ENCODE results near the gene FIBCD1.
A peak's percentile ranks its signal among the peaks of the same experiment; 100 is the strongest.

The FIBCD1 gene

GRCh38 chr9:130880599-130881220 lies 58.3 kb downstream of the FIBCD1 start:
- Histone ChIP-seq H3K36me3 (ENCODE audit: control insufficient read depth in 5 of 5, insufficient read depth in 5 of 5, low read length in 5 of 5) (peaks cover 11 to 88% (median 77%) of the 10 kb centered on the region in 5 donors), H3K4me1 (ENCODE audit: control insufficient read depth in 5 of 5, insufficient read depth in 5 of 5, low read length in 5 of 5) (peaks cover 0 to 15% (median 4%) of the 10 kb centered on the region in 5 donors), H3K9me3 (ENCODE audit: control insufficient read depth in 5 of 5, low read length in 5 of 5) (no peaks in the 10 kb centered on the region), H3K27me3 (ENCODE audit: control insufficient read depth in 5 of 5, insufficient read depth in 4 of 5, low read length in 5 of 5) (no peaks in the 10 kb centered on the region), H3K4me3 (ENCODE audit: low read depth in 1 of 5, low read length in 5 of 5) (no peak overlapping the region), H3K9ac (ENCODE audit: low read length in 5 of 5) (no peak overlapping the region), H3K27ac (ENCODE audit: low read depth, low read length) (no peak overlapping the region)

- Histone ChIP-seq H3K9ac (ENCODE audit: low read length in 5 of 5) (no peak overlapping the region), H3K9me3 (ENCODE audit: control insufficient read depth in 5 of 5, low read length in 5 of 5) (no peaks in the 10 kb centered on the region), H3K27ac (ENCODE audit: low read depth, low read length) (no peak overlapping the region), H3K27me3 (ENCODE audit: control insufficient read depth in 5 of 5, insufficient read depth in 4 of 5, low read length in 5 of 5) (no peaks in the 10 kb centered on the region), H3K36me3 (ENCODE audit: control insufficient read depth in 5 of 5, insufficient read depth in 5 of 5, low read length in 5 of 5) (peaks cover 11 to 88% (median 76%) of the 10 kb centered on the region in 5 donors), H3K4me1 (ENCODE audit: control insufficient read depth in 5 of 5, insufficient read depth in 5 of 5, low read length in 5 of 5) (peaks cover 0 to 15% (median 4%) of the 10 kb centered on the region in 5 donors), H3K4me3 (ENCODE audit: low read depth in 1 of 5, low read length in 5 of 5) (no peak overlapping the region)
Observed at GRCh38 chr9:130879863-130880411, 59.1 kb downstream of the FIBCD1 start.

- no peaks in the 10 kb centered on the region for H3K27me3 ChIP-seq (ENCODE audit: control insufficient read depth in 5 of 5, insufficient read depth in 4 of 5, low read length in 5 of 5)
- H3K4me3 ChIP-seq (ENCODE audit: low read depth in 1 of 5, low read length in 5 of 5), result no peak overlapping the region
- no peak overlapping the region for H3K27ac ChIP-seq (ENCODE audit: low read depth, low read length)
- no peaks in the 10 kb centered on the region for H3K9me3 ChIP-seq (ENCODE audit: control insufficient read depth in 5 of 5, low read length in 5 of 5)
- H3K9ac ChIP-seq (ENCODE audit: low read length in 5 of 5), result no peak overlapping the region
- peaks cover 15 to 88% (median 76%) of the 10 kb centered on the region in 5 donors for H3K36me3 ChIP-seq (ENCODE audit: control insufficient read depth in 5 of 5, insufficient read depth in 5 of 5, low read length in 5 of 5)
- peaks cover 0 to 21% (median 7%) of the 10 kb centered on the region in 5 donors for H3K4me1 ChIP-seq (ENCODE audit: control insufficient read depth in 5 of 5, insufficient read depth in 5 of 5, low read length in 5 of 5)
Observed at GRCh38 chr9:130878295-130878694, 60.8 kb downstream of the FIBCD1 start.

- Histone ChIP-seq H3K4me1 (ENCODE audit: control insufficient read depth in 5 of 5, insufficient read depth in 5 of 5, low read length in 5 of 5) (peaks cover 0 to 31% (median 17%) of the 10 kb centered on the region in 5 donors), H3K9me3 (ENCODE audit: control insufficient read depth in 5 of 5, low read length in 5 of 5) (no peaks in the 10 kb centered on the region), H3K4me3 (ENCODE audit: low read depth in 1 of 5, low read length in 5 of 5) (no peak overlapping the region), H3K27ac (ENCODE audit: low read depth, low read length) (peak overlapping the region; percentile 69), H3K27me3 (ENCODE audit: control insufficient read depth in 5 of 5, insufficient read depth in 4 of 5, low read length in 5 of 5) (no peaks in the 10 kb centered on the region), H3K36me3 (ENCODE audit: control insufficient read depth in 5 of 5, insufficient read depth in 5 of 5, low read length in 5 of 5) (peaks cover 15 to 88% (median 80%) of the 10 kb centered on the region in 5 donors), H3K9ac (ENCODE audit: low read length in 5 of 5) (no peak overlapping the region)
Observed at GRCh38 chr9:130877300-130877699, 61.7 kb downstream of the FIBCD1 start.

GRCh38 chr9:130874783-130875182 lies 64.3 kb downstream of the FIBCD1 start:
- no peaks in the 10 kb centered on the region for H3K27me3 ChIP-seq (ENCODE audit: control insufficient read depth in 5 of 5, insufficient read depth in 4 of 5, low read length in 5 of 5)
- no peak overlapping the region for H3K27ac ChIP-seq (ENCODE audit: low read depth, low read length)
- no peak overlapping the region for H3K4me3 ChIP-seq (ENCODE audit: low read depth in 1 of 5, low read length in 5 of 5)
- peaks cover 0 to 32% (median 17%) of the 10 kb centered on the region in 5 donors for H3K4me1 ChIP-seq (ENCODE audit: control insufficient read depth in 5 of 5, insufficient read depth in 5 of 5, low read length in 5 of 5)
- no peak overlapping the region for H3K9ac ChIP-seq (ENCODE audit: low read length in 5 of 5)
- peaks cover 15 to 81% (median 69%) of the 10 kb centered on the region in 5 donors for H3K36me3 ChIP-seq (ENCODE audit: control insufficient read depth in 5 of 5, insufficient read depth in 5 of 5, low read length in 5 of 5)
- no peaks in the 10 kb centered on the region for H3K9me3 ChIP-seq (ENCODE audit: control insufficient read depth in 5 of 5, low read length in 5 of 5)

- H3K36me3 ChIP-seq (ENCODE audit: control insufficient read depth in 5 of 5, insufficient read depth in 5 of 5, low read length in 5 of 5), result peaks cover 7 to 77% (median 64%) of the 10 kb centered on the region in 5 donors
- H3K9ac ChIP-seq (ENCODE audit: low read length in 5 of 5), result no peak overlapping the region
- H3K4me1 ChIP-seq (ENCODE audit: control insufficient read depth in 5 of 5, insufficient read depth in 5 of 5, low read length in 5 of 5), result peaks cover 0 to 40% (median 22%) of the 10 kb centered on the region in 5 donors
- no peaks in the 10 kb centered on the region for H3K27me3 ChIP-seq (ENCODE audit: control insufficient read depth in 5 of 5, insufficient read depth in 4 of 5, low read length in 5 of 5)
- no peaks in the 10 kb centered on the region for H3K9me3 ChIP-seq (ENCODE audit: control insufficient read depth in 5 of 5, low read length in 5 of 5)
- H3K4me3 ChIP-seq (ENCODE audit: low read depth in 1 of 5, low read length in 5 of 5), result no peak overlapping the region
- no peak overlapping the region for H3K27ac ChIP-seq (ENCODE audit: low read depth, low read length)
Observed at GRCh38 chr9:130873966-130874365, 65.1 kb downstream of the FIBCD1 start.

GRCh38 chr9:130872912-130873503 lies 66.0 kb downstream of the FIBCD1 start:
- H3K9me3 ChIP-seq (ENCODE audit: control insufficient read depth in 5 of 5, low read length in 5 of 5), result no peaks in the 10 kb centered on the region
- H3K36me3 ChIP-seq (ENCODE audit: control insufficient read depth in 5 of 5, insufficient read depth in 5 of 5, low read length in 5 of 5), result peaks cover 4 to 68% (median 56%) of the 10 kb centered on the region in 5 donors
- H3K27me3 ChIP-seq (ENCODE audit: control insufficient read depth in 5 of 5, insufficient read depth in 4 of 5, low read length in 5 of 5), result no peaks in the 10 kb centered on the region
- H3K4me3 ChIP-seq (ENCODE audit: low read depth in 1 of 5, low read length in 5 of 5), result no peak overlapping the region
- peaks cover 0 to 36% (median 22%) of the 10 kb centered on the region in 5 donors for H3K4me1 ChIP-seq (ENCODE audit: control insufficient read depth in 5 of 5, insufficient read depth in 5 of 5, low read length in 5 of 5)
- no peak overlapping the region for H3K27ac ChIP-seq (ENCODE audit: low read depth, low read length)
- H3K9ac ChIP-seq (ENCODE audit: low read length in 5 of 5), result no peak overlapping the region

GRCh38 chr9:130872508-130872907 lies 66.5 kb downstream of the FIBCD1 start:
- Histone ChIP-seq H3K36me3 (ENCODE audit: control insufficient read depth in 5 of 5, insufficient read depth in 5 of 5, low read length in 5 of 5) (peaks cover 4 to 69% (median 56%) of the 10 kb centered on the region in 5 donors), H3K9me3 (ENCODE audit: control insufficient read depth in 5 of 5, low read length in 5 of 5) (no peaks in the 10 kb centered on the region), H3K4me1 (ENCODE audit: control insufficient read depth in 5 of 5, insufficient read depth in 5 of 5, low read length in 5 of 5) (peaks cover 0 to 35% (median 23%) of the 10 kb centered on the region in 5 donors), H3K27ac (ENCODE audit: low read depth, low read length) (no peak overlapping the region), H3K27me3 (ENCODE audit: control insufficient read depth in 5 of 5, insufficient read depth in 4 of 5, low read length in 5 of 5) (no peaks in the 10 kb centered on the region), H3K9ac (ENCODE audit: low read length in 5 of 5) (no peak overlapping the region), H3K4me3 (ENCODE audit: low read depth in 1 of 5, low read length in 5 of 5) (no peak overlapping the region)

GRCh38 chr9:130872093-130872492 lies 67.0 kb downstream of the FIBCD1 start:
- H3K27ac ChIP-seq (ENCODE audit: low read depth, low read length), result no peak overlapping the region
- no peak overlapping the region for H3K4me3 ChIP-seq (ENCODE audit: low read depth in 1 of 5, low read length in 5 of 5)
- no peaks in the 10 kb centered on the region for H3K27me3 ChIP-seq (ENCODE audit: control insufficient read depth in 5 of 5, insufficient read depth in 4 of 5, low read length in 5 of 5)
- peaks cover 4 to 73% (median 55%) of the 10 kb centered on the region in 5 donors for H3K36me3 ChIP-seq (ENCODE audit: control insufficient read depth in 5 of 5, insufficient read depth in 5 of 5, low read length in 5 of 5)
- H3K9ac ChIP-seq (ENCODE audit: low read length in 5 of 5), result no peak overlapping the region
- H3K4me1 ChIP-seq (ENCODE audit: control insufficient read depth in 5 of 5, insufficient read depth in 5 of 5, low read length in 5 of 5), result peaks cover 0 to 35% (median 21%) of the 10 kb centered on the region in 5 donors
- no peaks in the 10 kb centered on the region for H3K9me3 ChIP-seq (ENCODE audit: control insufficient read depth in 5 of 5, low read length in 5 of 5)

- peaks cover 1 to 36% (median 25%) of the 10 kb centered on the region in 5 donors for H3K4me1 ChIP-seq (ENCODE audit: control insufficient read depth in 5 of 5, insufficient read depth in 5 of 5, low read length in 5 of 5)
- H3K9ac ChIP-seq (ENCODE audit: low read length in 5 of 5), result no peak overlapping the region
- H3K36me3 ChIP-seq (ENCODE audit: control insufficient read depth in 5 of 5, insufficient read depth in 5 of 5, low read length in 5 of 5), result peaks cover 4 to 70% (median 53%) of the 10 kb centered on the region in 5 donors
- H3K27me3 ChIP-seq (ENCODE audit: control insufficient read depth in 5 of 5, insufficient read depth in 4 of 5, low read length in 5 of 5), result no peaks in the 10 kb centered on the region
- no peak overlapping the region for H3K27ac ChIP-seq (ENCODE audit: low read depth, low read length)
- no peak overlapping the region for H3K4me3 ChIP-seq (ENCODE audit: low read depth in 1 of 5, low read length in 5 of 5)
- no peaks in the 10 kb centered on the region for H3K9me3 ChIP-seq (ENCODE audit: control insufficient read depth in 5 of 5, low read length in 5 of 5)
Observed at GRCh38 chr9:130871395-130872062, 67.5 kb downstream of the FIBCD1 start.
